ENCODE data around the gene ZNF362. TPM values are rescaled to one million over a fixed set of nuclear protein-coding genes. Genes with fewer than 3 reads are reported as not detected.
A peak's percentile ranks its signal among the peaks of the same experiment; 100 is the strongest.

ZNF362 gene
- total and polyA plus RNA-seq, 2 experiments from 2014 or later = 22.5 to 55.0 TPM

DNA sequence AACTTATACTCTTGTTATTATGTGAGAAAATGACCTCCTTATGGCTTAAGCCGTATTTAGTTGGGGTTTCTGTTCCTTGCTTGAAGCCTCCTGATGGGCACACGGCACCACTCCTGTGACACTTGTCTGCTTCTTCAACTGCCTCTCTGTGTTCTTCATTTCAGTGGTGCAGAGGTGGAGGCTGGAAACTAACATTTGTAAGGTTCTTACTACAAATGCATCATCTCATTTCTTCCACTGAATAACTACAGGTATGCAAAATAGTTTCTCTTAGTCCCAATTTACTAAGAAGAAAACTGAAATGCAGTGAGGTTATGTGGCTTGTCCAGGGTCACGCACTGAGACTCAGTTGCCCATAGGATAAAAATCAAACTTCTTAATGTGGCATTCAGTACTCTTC is 23.6 kb upstream of the ZNF362 start:
- Histone ChIP-seq H3K27ac (no peak overlapping the region), H2AFZ (no peak overlapping the region), H3K79me2 (no peaks in the 10 kb centered on the region), H4K20me1 (ENCODE audit: insufficient read depth, poor library complexity, severe bottlenecking) (no peaks in the 10 kb centered on the region), H3K4me3 (no peak overlapping the region), H3K27me3 (no peaks in the 10 kb centered on the region), H3K9me2 (replicated peaks; ENCODE audit: insufficient read depth) (no peaks in the 10 kb centered on the region), H3K4me1 (ENCODE audit: insufficient read depth) (peaks cover 19% of the 10 kb centered on the region), H3K4me2 (no peak overlapping the region), H3K9me3 (ENCODE audit: low read depth) (no peaks in the 10 kb centered on the region), H3K36me3 (replicated peaks; ENCODE audit: insufficient read depth, low read depth) (no peaks in the 10 kb centered on the region)
- no peak for TF ChIP-seq EZH2phosphoT487 (IDR thresholded peaks at IDR 0.05; ENCODE audit: low read depth, severe bottlenecking, unreplicated experiment)
- TF ChIP-seq, protein P1, sequence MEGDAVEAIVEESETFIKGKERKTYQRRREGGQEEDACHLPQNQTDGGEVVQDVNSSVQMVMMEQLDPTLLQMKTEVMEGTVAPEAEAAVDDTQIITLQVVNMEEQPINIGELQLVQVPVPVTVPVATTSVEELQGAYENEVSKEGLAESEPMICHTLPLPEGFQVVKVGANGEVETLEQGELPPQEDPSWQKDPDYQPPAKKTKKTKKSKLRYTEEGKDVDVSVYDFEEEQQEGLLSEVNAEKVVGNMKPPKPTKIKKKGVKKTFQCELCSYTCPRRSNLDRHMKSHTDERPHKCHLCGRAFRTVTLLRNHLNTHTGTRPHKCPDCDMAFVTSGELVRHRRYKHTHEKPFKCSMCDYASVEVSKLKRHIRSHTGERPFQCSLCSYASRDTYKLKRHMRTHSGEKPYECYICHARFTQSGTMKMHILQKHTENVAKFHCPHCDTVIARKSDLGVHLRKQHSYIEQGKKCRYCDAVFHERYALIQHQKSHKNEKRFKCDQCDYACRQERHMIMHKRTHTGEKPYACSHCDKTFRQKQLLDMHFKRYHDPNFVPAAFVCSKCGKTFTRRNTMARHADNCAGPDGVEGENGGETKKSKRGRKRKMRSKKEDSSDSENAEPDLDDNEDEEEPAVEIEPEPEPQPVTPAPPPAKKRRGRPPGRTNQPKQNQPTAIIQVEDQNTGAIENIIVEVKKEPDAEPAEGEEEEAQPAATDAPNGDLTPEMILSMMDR (IDR thresholded peaks at IDR 0.05; ENCODE audit: poor library complexity) = no peak
- TF ChIP-seq EZH2 (IDR thresholded peaks at IDR 0.05; ENCODE audit: borderline replicate concordance) = no peak
- WGBS (ENCODE audit: low lambda C conversion rate, missing lambda C conversion rate) = 77% methylated on average over 3 of the region's 3 CpGs
- no peak for DNase-seq (ENCODE audit: low spot score)

DNA sequence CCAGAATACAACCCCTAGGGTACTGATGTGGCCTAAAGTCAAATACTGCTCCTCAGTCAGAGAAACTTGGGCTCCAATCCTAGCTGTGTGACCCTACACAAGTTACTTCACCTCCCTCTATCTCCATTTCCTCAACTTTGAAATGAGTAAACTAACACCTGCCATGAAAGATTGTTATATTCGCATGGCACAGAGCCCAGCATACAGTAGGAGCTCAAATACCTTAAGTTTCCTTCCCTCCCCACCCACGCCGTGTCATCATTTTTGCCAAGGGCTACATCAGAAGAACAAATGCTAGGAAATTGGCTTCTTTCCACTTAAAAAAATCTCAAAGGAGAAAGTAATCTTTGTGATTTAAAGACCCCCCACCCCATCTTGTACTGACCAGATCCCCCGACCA is 22.2 kb upstream of the ZNF362 start:
- Histone ChIP-seq H3K36me3 (replicated peaks; ENCODE audit: insufficient read depth, low read depth) (no peaks in the 10 kb centered on the region), H3K79me2 (no peaks in the 10 kb centered on the region), H2AFZ (no peak overlapping the region), H3K9me3 (ENCODE audit: low read depth) (no peaks in the 10 kb centered on the region), H3K4me2 (no peak overlapping the region), H3K4me3 (no peak overlapping the region), H3K27me3 (no peaks in the 10 kb centered on the region), H3K27ac (no peak overlapping the region), H4K20me1 (ENCODE audit: insufficient read depth, poor library complexity, severe bottlenecking) (no peaks in the 10 kb centered on the region), H3K9me2 (replicated peaks; ENCODE audit: insufficient read depth) (no peaks in the 10 kb centered on the region), H3K4me1 (ENCODE audit: insufficient read depth) (peaks cover 19% of the 10 kb centered on the region)
- no peak for TF ChIP-seq EZH2 (IDR thresholded peaks at IDR 0.05; ENCODE audit: borderline replicate concordance)
- TF ChIP-seq, protein P1 (IDR thresholded peaks at IDR 0.05; ENCODE audit: poor library complexity) = no peak
- TF ChIP-seq EZH2phosphoT487 (IDR thresholded peaks at IDR 0.05; ENCODE audit: low read depth, severe bottlenecking, unreplicated experiment) = no peak
- 70% methylated on average over 4 of the region's 4 CpGs for WGBS (ENCODE audit: low lambda C conversion rate, missing lambda C conversion rate)
- no peak for DNase-seq (ENCODE audit: low spot score)

- no peak overlapping the region for H3K4me3 ChIP-seq
- H3K36me3 ChIP-seq (replicated peaks; ENCODE audit: insufficient read depth, low read depth) = no peaks in the 10 kb centered on the region
- DNase-seq (ENCODE audit: low spot score) = no peak
- H3K4me1 ChIP-seq (ENCODE audit: insufficient read depth) = peaks cover 19% of the 10 kb centered on the region
- no peak overlapping the region for H2AFZ ChIP-seq
- H3K27ac ChIP-seq = no peak overlapping the region
- no peaks in the 10 kb centered on the region for H4K20me1 ChIP-seq (ENCODE audit: insufficient read depth, poor library complexity, severe bottlenecking)
- H3K9me3 ChIP-seq (ENCODE audit: low read depth) = no peaks in the 10 kb centered on the region
- no peaks in the 10 kb centered on the region for H3K9me2 ChIP-seq (replicated peaks; ENCODE audit: insufficient read depth)
- no peak overlapping the region for H3K4me2 ChIP-seq
- WGBS (ENCODE audit: low lambda C conversion rate, missing lambda C conversion rate) = 69% methylated on average over 7 of the region's 7 CpGs
- no peak for TF ChIP-seq EZH2 (IDR thresholded peaks at IDR 0.05; ENCODE audit: borderline replicate concordance)
- TF ChIP-seq, protein P1 (IDR thresholded peaks at IDR 0.05; ENCODE audit: poor library complexity) = no peak
- no peak for TF ChIP-seq EZH2phosphoT487 (IDR thresholded peaks at IDR 0.05; ENCODE audit: low read depth, severe bottlenecking, unreplicated experiment)
- H3K27me3 ChIP-seq = no peaks in the 10 kb centered on the region
- no peaks in the 10 kb centered on the region for H3K79me2 ChIP-seq
Measured at GRCh38 chr1:33234588-33234990, 21.7 kb upstream of the ZNF362 start.

- 66% methylated on average over 2 of the region's 2 CpGs for WGBS (ENCODE audit: low lambda C conversion rate, missing lambda C conversion rate)
- H3K4me2 ChIP-seq = peak overlapping the region; percentile 53
- H2AFZ ChIP-seq = no peak overlapping the region
Measured at GRCh38 chr1:33235521-33235920, 20.8 kb upstream of the ZNF362 start.

More at GRCh38 chr1:33235521-33235920, 20.8 kb upstream of the ZNF362 start:
- Histone ChIP-seq H3K27me3 (no peaks in the 10 kb centered on the region), H4K20me1 (ENCODE audit: insufficient read depth, poor library complexity, severe bottlenecking) (no peaks in the 10 kb centered on the region), H3K79me2 (no peaks in the 10 kb centered on the region), H3K36me3 (replicated peaks; ENCODE audit: insufficient read depth, low read depth) (no peaks in the 10 kb centered on the region), H3K9me3 (ENCODE audit: low read depth) (no peaks in the 10 kb centered on the region), H3K27ac (no peak overlapping the region), H3K9me2 (replicated peaks; ENCODE audit: insufficient read depth) (no peaks in the 10 kb centered on the region), H3K4me3 (no peak overlapping the region), H3K4me1 (ENCODE audit: insufficient read depth) (peaks cover 19% of the 10 kb centered on the region)
- TF ChIP-seq EZH2 (IDR thresholded peaks at IDR 0.05; ENCODE audit: borderline replicate concordance) = no peak
- TF ChIP-seq, protein P1 (IDR thresholded peaks at IDR 0.05; ENCODE audit: poor library complexity) = no peak
- no peak for TF ChIP-seq EZH2phosphoT487 (IDR thresholded peaks at IDR 0.05; ENCODE audit: low read depth, severe bottlenecking, unreplicated experiment)
- DNase-seq (ENCODE audit: low spot score) = no peak

All from hepatocyte (in vitro differentiated cells).